GM19193 (cell line): ENCODE measurements around the gene BACH2.

Experiments
- POLR2A ChIP-seq: IDR thresholded peaks from 4 replicates; pipeline ENCODE4 v1.6.1; 2011; ENCODE audit not compliant: insufficient read depth, insufficient read length; ENCODE audit errors: extremely low read depth

The BACH2 gene

DNA sequence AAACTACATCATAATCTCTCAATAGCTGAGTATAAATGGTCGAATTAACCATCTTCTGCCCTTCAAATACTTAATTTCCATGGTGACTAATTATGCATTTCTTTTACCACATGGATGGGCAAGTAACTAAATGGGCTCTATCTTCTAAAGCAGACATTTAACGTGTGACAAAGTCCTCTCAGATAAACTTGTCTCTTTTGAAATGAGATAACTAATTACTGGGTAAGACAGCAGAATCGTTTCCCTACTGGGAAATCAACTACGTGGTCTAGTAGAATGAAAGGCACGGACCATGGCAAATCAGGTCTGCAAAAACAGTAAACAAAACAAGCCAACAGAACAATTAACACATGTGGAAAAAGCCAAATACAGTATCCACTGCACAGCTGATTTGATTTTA lies 137.7 kb downstream of the BACH2 start:
- no peak for TF ChIP-seq POLR2A

DNA sequence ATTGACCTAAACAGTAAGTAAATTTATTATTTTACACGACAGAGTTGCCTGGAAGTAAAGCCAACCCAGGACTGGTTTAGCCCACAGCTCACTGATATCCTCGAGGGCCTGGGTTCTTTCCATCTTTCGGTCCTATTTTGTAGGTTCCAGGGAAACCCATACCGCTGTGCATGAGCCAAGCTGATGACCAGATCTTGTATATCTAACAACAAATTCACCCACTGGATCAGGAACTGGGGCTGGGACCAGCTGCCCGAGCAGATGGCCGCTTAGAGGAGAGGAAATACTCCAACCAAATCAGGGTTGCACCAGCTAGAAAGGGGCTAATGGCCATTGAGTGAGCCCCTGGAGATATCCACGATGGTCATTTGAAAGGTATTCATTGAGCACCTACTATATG lies 139.2 kb downstream of the BACH2 start:
- no peak for TF ChIP-seq POLR2A

DNA sequence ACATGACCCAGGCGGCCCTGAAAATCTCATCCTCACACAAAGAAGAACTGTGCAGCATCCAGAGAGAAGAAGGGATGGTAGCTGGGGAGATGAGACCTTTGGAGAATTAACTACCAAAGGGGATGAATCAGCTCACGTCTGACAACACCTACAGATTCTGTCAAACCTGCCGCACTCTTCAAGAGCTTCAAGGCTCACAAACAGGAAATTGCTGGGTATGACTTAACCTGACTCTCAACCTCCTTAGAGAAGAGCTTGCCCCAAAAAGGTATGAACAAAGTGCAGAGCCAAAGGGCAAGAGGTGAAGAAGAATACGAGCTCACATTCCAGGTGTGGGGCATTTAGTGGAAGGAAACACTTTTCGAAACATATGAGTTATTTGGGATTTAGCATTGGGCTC lies 139.8 kb downstream of the BACH2 start:
- TF ChIP-seq POLR2A: no peak

DNA sequence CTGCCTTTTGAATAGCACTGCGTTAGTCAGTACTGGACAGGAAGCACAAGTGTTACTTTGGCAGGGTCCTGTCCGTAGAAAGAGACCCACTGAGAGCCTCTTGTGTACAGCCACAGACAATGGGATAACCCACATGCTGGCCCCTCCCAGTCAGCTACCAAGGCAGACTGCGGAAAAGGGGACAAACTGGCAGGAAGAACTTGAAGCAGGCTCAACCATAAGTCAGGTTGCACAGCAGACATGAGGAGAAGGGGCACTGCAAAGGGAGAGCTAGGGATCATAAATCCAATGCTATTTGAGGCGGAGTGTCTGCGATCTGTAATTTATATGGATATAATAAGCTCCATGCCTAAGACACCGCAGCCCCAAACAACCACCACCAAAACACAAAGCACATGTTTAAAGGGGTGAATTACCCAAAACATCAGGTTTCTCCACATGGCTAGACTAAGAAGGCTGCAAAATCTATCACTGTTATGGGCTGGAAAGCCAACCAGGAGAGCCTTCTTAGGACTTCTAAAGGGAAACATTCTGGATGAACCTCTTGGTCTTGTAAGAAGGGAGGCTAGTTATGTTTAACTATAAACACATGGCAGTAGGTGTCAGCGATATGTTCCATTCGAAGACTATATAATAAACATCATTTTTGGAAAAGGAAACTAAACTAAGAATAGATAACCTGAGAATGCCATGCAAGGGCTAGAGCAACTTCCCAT lies 141.7 kb downstream of the BACH2 start:
- no peak for TF ChIP-seq POLR2A

- no peak for TF ChIP-seq POLR2A
Measured at GRCh38 chr6:90151576-90152422, 144.8 kb downstream of the BACH2 start.

DNA sequence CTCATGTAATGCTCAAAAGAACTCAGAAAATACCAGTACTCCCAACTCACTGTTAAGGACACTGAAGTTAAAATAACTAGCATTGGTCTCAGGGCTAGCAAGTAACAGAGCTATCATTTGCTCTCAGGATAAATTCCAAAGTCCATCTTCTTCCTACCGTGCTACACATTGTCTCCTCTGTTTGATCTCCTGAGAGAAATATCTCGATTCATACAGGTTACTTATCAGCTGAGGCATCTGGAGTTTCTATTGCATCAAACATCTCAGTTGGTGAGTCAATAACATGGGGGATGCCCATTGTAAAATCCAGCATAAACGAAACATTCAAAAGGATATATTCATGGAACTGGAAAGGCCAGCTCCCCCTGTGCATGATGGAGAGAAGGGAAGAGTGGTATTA lies 147.4 kb downstream of the BACH2 start:
- TF ChIP-seq POLR2A: no peak

DNA sequence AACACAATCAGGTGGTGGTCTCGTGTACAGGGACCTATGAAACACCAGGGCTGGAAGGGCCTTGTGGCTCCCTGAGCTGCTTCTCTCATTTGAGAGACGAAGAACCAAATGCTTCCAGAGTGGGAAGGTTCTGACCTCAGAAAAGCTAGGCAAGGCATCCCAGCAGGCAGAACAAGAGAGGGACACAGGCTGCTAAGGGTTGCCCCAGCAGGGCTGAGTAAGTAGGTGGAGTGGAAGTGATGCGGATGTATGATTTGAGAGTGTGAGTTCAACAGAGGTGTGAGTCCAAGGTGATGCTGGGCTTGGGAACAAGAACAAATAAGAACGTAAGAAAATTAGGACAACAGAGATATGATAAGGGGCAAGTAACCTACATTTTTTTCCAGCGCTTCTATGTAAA lies 147.8 kb downstream of the BACH2 start:
- no peak for TF ChIP-seq POLR2A

- no peak for TF ChIP-seq POLR2A
Measured at GRCh38 chr6:90146921-90147649, 149.6 kb downstream of the BACH2 start.

- no peak for TF ChIP-seq POLR2A
Measured at GRCh38 chr6:90146024-90146423, 150.6 kb downstream of the BACH2 start.

DNA sequence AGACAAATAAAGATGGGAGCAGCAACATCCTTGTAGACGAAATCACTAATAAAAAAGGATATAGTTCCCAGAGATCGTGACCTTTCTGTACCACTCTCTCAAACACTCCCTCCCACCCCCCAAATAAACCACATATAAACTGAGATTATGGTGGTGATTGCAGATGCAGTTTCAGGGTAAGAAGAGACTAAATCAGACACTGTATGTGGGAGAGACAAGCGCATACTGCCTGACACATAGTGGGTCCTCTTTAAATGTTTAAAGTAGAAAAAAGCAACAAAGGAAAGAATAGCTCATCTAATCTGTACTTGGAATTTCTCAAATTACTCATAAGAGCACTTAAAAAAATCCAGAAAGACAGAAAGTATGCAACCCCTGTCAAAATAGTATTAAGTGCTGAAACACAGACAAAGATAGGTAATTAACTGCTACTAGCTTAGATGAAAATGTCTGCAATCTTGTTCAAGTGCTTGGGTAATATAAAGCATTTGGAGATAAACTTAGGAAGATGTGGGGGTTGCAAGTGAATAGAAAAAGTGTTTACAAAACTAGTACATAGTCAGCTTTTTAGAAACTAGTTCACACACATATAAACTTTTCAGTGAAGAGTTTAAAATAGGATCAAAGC lies 151.6 kb downstream of the BACH2 start:
- TF ChIP-seq POLR2A: no peak

GRCh38 chr6:90144396-90144795 lies 152.2 kb downstream of the BACH2 start:
- no peak for TF ChIP-seq POLR2A

- TF ChIP-seq POLR2A: no peak
Measured at GRCh38 chr6:90140683-90141082, 156.0 kb downstream of the BACH2 start.

GRCh38 chr6:90139272-90139817 lies 157.3 kb downstream of the BACH2 start:
- TF ChIP-seq POLR2A: no peak

- TF ChIP-seq POLR2A: no peak
Measured at GRCh38 chr6:90136837-90137568, 159.6 kb downstream of the BACH2 start.
